SH-SY5Y (cell line): ENCODE measurements around the gene SLC22A16.

Source experiments
- GATA2 ChIP-seq: IDR thresholded peaks from 2 replicates; pipeline ENCODE4 v1.6.1; 2011; ENCODE audit warnings: mild to moderate bottlenecking, low read depth, low read length
- GATA3 ChIP-seq: IDR thresholded peaks from 2 replicates; pipeline ENCODE4 v1.6.1; 2011; ENCODE audit warnings: low read depth, mild to moderate bottlenecking, low read length, moderate library complexity

SLC22A16 gene

DNA sequence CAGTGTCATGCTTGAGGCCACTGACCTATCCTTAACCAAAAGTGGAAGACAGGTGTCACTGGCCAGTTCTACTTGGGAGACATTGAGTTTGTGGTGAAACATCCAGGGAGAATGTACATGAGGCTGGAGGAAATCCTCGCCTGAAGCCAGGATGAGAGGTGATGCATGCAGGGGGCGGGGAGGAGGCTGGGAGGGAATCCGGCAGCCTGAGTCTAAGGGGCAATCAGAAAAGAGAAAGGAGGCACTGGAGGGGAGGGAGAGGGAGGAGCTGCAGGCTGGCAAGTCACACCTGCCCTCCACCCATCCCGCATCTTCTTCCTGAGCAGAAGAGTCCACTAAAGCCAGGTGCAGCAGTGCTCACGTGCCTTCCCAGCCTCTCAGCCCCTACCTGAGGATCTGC lies 46.2 kb downstream of the SLC22A16 start:
- TF ChIP-seq GATA3 (no peak), GATA2 (no peak)

DNA sequence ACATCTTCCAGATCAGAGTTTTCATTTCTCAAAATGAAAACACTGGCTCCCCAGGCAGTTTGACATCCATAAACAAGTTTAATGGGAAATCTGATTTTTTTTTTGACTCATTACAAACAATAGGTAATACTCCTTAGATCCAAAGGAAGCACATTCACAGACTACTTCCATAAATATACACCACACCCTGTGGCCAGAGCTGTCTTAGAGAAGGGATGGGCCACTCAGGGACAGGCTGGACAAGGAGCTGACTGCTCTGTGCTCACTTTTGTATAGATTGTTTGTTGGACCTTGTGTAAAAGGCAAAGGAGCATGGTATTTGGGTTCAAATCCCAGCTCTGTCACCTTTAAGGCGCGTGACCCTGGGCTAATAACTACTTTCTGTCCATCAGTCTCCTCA lies 48.3 kb downstream of the SLC22A16 start:
- no peak for TF ChIP-seq GATA3
- TF ChIP-seq GATA2, result no peak

- TF ChIP-seq GATA3 (no peak), GATA2 (no peak)
Measured at GRCh38 chr6:110425816-110426215, 50.6 kb downstream of the SLC22A16 start.

DNA sequence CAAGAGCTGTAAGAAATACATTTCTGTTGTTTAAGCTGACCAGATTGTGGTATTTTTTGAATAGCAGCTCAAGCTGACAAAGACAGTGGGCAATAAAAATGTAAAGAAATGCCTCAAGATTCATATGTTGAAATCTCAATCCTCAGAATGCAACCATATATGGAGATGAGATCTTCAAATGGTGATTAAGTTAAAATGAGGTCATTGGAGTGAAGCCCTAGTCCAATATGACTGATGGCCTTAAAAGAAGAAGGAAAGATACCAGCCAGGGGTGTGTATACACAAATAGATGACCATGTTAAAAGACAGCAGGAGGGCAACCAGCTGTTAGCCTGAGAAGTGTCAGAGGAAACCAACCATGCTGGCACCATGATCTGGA lies 54.0 kb downstream of the SLC22A16 start:
- TF ChIP-seq GATA2, result no peak
- TF ChIP-seq GATA3, result no peak

- no peak for TF ChIP-seq GATA2
- TF ChIP-seq GATA3, result no peak
Measured at GRCh38 chr6:110421749-110422443, 54.5 kb downstream of the SLC22A16 start.

DNA sequence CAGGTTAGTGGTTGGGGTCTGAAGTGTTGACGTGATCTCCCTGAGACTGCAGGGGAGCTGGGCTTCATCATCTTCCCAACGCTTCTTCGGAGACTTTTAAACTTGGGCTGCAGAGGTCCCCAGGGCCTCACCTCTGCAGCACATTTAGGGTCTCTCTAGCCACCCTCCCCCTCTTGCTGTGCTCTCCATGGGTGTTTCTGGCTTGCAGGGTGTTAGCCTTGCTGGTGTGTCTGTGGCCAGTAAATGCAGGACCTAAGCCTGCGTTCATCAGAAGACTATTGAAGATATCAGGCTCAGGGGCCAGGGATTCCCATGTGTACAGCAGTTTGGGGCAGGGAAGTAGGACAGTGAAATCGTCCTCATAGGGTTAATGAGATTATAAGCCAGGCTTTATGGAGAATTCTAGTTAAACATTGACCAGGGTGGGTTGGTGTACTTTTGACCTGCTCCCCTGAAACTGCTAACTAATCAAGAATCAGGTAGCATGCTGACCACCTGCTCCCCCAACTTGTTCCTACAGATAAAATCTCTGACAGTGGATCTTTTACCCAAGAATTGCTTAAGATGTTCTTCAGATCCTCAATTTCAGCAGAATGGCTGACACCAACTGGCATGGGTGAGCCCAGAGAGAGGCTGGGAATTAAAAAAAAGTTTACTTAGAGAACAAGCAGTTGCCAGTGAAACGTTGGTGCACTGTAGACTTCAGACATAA lies 57.2 kb downstream of the SLC22A16 start:
- no peak for TF ChIP-seq GATA2
- no peak for TF ChIP-seq GATA3

- no peak for TF ChIP-seq GATA3
- TF ChIP-seq GATA2, result no peak
Measured at GRCh38 chr6:110418594-110418993, 57.8 kb downstream of the SLC22A16 start.

DNA sequence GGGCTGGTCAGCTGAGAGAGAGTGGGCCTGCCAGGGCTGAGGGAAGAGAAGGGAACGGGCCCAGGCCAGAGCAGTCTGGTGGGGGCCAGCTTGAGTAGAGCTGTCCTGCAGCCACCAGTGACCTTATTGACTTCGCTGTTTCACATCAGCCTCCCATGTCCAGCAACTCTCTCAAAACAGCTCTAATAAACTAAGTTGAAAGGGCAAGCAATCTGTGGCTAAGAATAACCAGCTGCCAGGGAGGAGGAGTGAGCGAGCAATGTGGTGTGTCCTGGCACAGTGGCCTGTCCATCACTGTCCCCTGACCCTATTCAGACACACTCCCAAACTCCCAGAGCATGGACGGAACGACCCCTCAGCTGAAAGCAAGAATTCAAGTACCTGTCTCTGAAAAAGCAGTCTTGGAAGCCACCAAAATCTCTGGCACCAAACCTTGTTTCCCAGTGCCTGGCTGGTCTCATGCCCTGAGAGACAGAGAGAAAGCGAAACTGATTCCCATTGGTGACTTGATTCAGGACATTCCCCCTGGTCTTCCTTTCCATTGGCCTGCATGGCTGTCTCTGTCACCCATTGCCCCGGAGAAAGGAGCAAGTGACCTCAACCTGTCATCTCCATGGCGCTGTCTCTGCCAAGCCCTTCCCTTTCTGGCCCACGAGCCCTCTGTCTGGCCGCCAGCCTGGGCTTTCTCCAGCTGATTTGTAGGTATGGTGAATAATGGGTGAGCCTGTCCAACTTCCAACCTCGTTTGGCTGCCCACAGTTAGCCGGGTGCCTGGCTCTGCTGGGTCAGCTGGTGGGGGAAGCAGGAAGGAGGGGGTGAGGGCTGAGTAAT lies 61.1 kb downstream of the SLC22A16 start, which contains the start of gene DDO:
Gene DDO (minus strand): TSS at position 490 of the 831 bp plus-strand sequence. CDS start 2,113 bp downstream, outside the sequence.
- no peak for TF ChIP-seq GATA3
- no peak for TF ChIP-seq GATA2

DNA sequence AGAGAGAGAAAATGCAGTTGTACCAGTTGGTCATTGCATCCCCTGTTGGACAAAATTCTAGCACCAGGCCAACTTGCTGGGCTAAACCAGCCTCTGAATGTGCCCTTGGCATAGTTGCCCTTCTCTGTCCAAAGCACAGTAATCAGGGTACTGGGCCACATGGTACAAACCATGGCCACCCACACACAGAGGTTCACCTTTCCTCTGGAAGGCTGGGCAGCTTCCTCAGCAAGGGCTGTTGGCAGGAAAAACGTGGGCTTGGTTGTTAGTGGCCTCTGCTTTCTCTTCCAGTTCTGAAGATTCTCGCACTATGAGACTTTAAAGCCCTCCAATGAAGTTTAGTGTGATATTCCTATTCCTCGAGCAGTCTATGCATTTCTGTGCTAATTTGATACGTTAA lies 61.7 kb downstream of the SLC22A16 start:
- TF ChIP-seq GATA2 (no peak), GATA3 (no peak)

GRCh38 chr6:110412360-110412759 lies 64.1 kb downstream of the SLC22A16 start:
- no peak for TF ChIP-seq GATA2
- TF ChIP-seq GATA3, result no peak

DNA sequence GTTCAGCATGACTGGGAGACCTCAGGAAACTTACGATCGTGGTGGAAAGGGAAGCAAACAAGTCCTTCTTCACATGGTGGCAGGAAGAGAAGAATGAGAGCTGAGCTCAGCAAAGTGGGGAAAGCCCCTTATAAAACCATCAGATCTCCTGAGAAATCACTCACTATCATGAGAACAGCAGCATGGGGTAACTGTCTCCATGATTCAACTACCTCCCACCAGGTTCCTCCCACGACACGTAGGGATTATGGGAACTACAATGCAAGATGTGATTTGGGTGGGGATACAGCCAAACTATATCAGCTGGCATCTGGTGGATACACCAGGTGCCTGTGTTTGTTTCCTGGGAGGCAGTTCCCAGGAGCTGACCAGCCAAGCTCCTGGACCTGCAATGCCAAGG lies 65.9 kb downstream of the SLC22A16 start:
- TF ChIP-seq GATA3, result no peak
- no peak for TF ChIP-seq GATA2

GRCh38 chr6:110409794-110410193 lies 66.6 kb downstream of the SLC22A16 start:
- no peak for TF ChIP-seq GATA2
- no peak for TF ChIP-seq GATA3

- TF ChIP-seq GATA3, result no peak
Measured at GRCh38 chr6:110408901-110409300, 67.5 kb downstream of the SLC22A16 start.

DNA sequence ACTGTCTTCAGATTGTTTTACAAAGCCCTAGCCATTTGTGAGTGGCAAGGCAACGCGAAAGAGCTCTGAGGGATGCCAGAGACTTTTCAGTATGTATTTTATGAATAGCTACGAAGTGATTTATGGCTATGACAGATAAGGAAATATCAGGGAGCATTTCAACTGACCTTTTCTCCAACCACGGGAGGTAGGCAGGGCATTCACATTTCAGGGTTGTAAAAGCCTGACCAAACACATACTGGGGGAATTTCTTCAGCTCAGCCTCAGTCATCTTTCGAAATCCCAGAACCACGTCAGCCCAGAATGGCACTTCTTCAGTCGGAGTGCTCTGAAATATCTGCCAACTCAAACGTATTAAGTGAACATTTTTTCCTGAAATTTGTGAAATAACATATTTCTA lies 71.8 kb downstream of the SLC22A16 start:
- TF ChIP-seq GATA2 (no peak), GATA3 (no peak)
